ENCODE data around the gene PHACTR1. TPM values are rescaled to one million over a fixed set of nuclear protein-coding genes. Genes with fewer than 3 reads are reported as not detected.
"Not testable (repeated sequence)": the region's sequence is repeated elsewhere in the genome, so short reads cannot be mapped to it uniquely, and the experiment has no call there.

The PHACTR1 gene
- total RNA-seq, 1 donor from 2014 or later: 85.9 TPM

DNA sequence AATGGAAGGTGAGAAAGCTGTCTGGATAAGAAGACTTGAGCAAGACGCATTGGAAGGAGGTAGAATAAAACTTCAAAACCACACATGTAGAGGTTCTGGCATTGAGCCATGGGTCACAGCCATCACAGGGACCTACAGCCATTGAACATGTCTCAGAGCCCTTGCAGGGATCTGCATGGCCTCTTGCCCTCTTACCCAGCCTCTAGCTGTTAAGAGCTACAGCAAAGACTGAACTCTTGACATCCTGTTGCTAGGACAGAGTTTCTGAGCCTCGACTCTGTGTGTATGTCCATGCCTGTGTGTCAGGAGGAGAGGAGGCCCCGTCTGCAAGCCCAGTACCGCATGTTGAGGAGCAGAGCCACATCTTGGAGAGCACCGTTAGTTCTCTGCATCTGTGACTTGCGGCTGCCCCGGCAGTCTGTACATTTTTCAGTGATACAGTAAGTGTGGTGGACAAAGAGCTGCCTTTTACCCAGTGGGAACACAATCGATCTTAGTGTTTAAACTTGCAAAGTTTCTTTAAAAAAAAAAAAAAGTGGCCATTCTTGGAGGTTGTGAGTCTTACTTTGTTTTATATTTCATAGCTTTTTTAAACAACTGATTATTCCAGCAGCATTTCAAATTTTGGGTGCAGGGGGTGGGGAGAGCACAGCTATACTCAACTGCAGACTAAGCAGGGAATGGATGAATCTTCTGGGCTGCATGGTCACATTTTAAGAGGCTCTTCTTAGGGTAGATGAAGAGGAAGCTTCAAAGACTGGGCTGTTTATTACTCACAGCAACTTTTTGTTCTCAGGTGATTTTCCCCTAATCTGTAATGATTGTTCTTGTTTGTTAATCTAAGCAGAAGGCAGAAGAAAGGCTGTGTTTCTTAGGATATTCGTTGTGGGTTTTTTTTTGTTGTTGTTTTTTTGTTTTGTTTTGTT lies 523.2 kb downstream of the PHACTR1 start:
- intact Hi-C loops (cut with micrococcal nuclease): no loop called here
- H3K4me1 ChIP-seq: peaks cover 29% of the 10 kb centered on the region
- peaks cover 5% of the 10 kb centered on the region for H3K9me3 ChIP-seq (replicated peaks)
- no peak for DNase-seq
- TF ChIP-seq, protein P1, sequence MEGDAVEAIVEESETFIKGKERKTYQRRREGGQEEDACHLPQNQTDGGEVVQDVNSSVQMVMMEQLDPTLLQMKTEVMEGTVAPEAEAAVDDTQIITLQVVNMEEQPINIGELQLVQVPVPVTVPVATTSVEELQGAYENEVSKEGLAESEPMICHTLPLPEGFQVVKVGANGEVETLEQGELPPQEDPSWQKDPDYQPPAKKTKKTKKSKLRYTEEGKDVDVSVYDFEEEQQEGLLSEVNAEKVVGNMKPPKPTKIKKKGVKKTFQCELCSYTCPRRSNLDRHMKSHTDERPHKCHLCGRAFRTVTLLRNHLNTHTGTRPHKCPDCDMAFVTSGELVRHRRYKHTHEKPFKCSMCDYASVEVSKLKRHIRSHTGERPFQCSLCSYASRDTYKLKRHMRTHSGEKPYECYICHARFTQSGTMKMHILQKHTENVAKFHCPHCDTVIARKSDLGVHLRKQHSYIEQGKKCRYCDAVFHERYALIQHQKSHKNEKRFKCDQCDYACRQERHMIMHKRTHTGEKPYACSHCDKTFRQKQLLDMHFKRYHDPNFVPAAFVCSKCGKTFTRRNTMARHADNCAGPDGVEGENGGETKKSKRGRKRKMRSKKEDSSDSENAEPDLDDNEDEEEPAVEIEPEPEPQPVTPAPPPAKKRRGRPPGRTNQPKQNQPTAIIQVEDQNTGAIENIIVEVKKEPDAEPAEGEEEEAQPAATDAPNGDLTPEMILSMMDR (IDR thresholded peaks at IDR 0.05; ENCODE audit: borderline replicate concordance): no peak
- no peak overlapping the region for H3K27ac ChIP-seq (replicated peaks)
- no peaks in the 10 kb centered on the region for H3K36me3 ChIP-seq
- no peaks in the 10 kb centered on the region for H3K27me3 ChIP-seq (ENCODE audit: low read depth)
- no peak overlapping the region for H3K4me3 ChIP-seq

DNA sequence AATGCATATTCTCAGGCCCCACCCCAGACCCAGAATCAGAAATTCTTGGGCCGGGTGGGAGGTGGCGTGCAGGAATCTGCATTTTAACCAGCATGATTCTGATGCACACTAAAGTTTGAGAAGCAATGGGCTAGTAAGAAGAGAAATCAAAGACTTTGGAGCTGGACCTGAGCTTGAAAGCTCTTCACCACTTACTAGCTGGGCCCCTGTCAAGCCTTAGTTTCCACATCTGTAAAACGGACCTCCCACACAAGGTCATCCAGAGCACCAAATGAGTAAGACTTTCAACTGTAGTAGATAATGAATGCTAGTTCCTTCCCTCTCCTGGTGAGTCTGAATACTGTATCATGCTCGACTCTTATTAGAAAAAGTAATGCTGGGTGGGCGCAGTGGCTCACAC lies 524.8 kb downstream of the PHACTR1 start:
- no peak for DNase-seq
- intact Hi-C loops (cut with micrococcal nuclease): no loop called here
- H3K27me3 ChIP-seq (ENCODE audit: low read depth): no peaks in the 10 kb centered on the region
- TF ChIP-seq, protein P1 (IDR thresholded peaks at IDR 0.05; ENCODE audit: borderline replicate concordance): no peak
- no peak overlapping the region for H3K27ac ChIP-seq (replicated peaks)
- H3K36me3 ChIP-seq: no peaks in the 10 kb centered on the region
- H3K4me3 ChIP-seq: no peak overlapping the region
- H3K4me1 ChIP-seq: peaks cover 29% of the 10 kb centered on the region
- peaks cover 5% of the 10 kb centered on the region for H3K9me3 ChIP-seq (replicated peaks)

DNA sequence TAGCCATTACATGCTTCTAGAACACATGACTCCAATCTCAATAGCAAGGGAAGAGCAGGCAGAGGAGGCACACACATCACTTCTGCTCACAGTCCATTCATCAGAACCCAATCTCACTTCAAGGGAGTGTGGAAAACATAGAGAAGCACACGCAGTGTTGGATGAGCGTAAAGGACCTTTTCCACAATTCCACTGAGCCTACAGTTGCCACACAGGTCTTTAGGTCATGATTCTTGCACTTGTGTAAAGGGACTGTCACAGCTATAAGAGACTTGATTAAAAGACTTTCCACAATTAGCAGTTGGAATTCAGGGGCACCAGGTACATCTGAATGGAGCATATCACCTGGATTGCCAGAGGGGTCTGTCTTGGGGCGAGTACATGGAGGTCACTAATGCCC lies 525.6 kb downstream of the PHACTR1 start:
- no peak overlapping the region for H3K4me3 ChIP-seq
- H3K36me3 ChIP-seq: no peaks in the 10 kb centered on the region
- DNase-seq: no peak
- peaks cover 27% of the 10 kb centered on the region for H3K4me1 ChIP-seq
- TF ChIP-seq, protein P1 (IDR thresholded peaks at IDR 0.05; ENCODE audit: borderline replicate concordance): no peak
- no peak overlapping the region for H3K27ac ChIP-seq (replicated peaks)
- intact Hi-C loops (cut with micrococcal nuclease): no loop called here
- H3K9me3 ChIP-seq (replicated peaks): peaks cover 5% of the 10 kb centered on the region
- no peaks in the 10 kb centered on the region for H3K27me3 ChIP-seq (ENCODE audit: low read depth)

DNA sequence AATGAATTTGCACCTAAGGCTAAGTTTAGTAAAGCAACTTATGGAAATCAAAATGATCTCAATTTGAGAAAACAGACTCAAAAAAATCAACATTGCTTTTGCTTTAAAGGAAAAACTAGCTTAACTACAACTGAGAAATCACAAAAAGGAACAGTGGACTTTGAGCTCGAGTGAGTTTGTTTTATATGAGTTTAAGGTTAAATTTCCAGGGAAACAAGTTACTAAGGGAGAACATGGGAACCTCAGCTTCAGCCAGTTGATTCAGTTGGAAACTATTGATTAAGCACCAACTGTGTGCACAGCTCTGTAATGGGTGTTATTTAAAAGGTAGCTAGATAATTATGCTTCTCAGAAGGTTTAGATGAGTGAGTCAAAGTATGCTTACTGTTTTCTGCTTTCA lies 526.0 kb downstream of the PHACTR1 start:
- H3K27ac ChIP-seq (replicated peaks): no peak overlapping the region
- TF ChIP-seq, protein P1 (IDR thresholded peaks at IDR 0.05; ENCODE audit: borderline replicate concordance): no peak

DNA sequence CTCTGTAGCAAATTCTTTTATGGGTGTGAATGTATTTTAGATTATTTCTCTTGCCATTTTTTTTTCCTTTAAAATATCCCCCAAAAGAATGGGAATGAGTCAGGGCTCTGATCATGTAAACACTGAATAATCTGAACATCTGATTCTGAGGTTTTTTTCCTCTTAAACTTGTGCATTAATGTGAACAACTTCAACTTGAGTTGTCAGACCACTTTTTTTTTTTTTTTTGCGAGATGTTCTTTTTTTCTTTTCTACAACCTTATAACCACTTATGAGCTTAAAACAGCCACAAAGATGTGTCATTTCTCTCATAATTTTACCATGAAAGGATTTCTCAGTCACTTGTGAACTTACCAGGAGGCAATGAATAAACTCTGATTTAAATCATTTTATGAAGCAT lies 526.5 kb downstream of the PHACTR1 start:
- Histone ChIP-seq H3K4me1 (peaks cover 18% of the 10 kb centered on the region), H3K27ac (replicated peaks) (no peak overlapping the region), H3K9me3 (replicated peaks) (peaks cover 5% of the 10 kb centered on the region), H3K36me3 (no peaks in the 10 kb centered on the region), H3K4me3 (no peak overlapping the region), H3K27me3 (ENCODE audit: low read depth) (no peaks in the 10 kb centered on the region)
- intact Hi-C loops (cut with micrococcal nuclease): no loop called here
- TF ChIP-seq, protein P1 (IDR thresholded peaks at IDR 0.05; ENCODE audit: borderline replicate concordance): no peak
- DNase-seq: no peak

More for the DNA sequence above, 526.0 kb downstream of the PHACTR1 start:
- Histone ChIP-seq H3K9me3 (replicated peaks) (peaks cover 5% of the 10 kb centered on the region), H3K27me3 (ENCODE audit: low read depth) (no peaks in the 10 kb centered on the region), H3K4me1 (peaks cover 23% of the 10 kb centered on the region), H3K4me3 (no peak overlapping the region), H3K36me3 (no peaks in the 10 kb centered on the region)
- DNase-seq: no peak
- intact Hi-C loops (cut with micrococcal nuclease): no loop called here

DNA sequence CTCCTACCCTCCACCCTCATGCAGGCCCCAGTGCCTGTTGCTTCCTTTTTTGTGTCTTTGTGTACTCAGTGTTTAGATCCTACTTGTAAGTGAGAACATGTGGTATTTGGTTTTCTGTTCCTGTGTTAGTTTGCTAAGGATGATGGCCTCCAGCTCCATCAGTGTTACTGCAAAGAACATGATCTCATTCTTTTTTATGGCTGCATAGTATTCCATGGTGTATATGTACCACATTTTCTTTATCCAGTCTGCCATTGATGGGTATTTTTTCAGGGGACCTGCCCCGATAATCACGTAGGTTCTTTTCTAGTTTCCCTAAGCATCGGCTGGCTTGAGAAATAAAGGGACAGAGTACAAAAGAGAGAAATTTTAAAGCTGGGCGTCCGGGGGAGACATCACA lies 527.2 kb downstream of the PHACTR1 start:
- H3K27ac ChIP-seq (replicated peaks); H3K9me3 ChIP-seq (replicated peaks); H3K36me3 ChIP-seq; DNase-seq; H3K4me3 ChIP-seq; intact Hi-C loops (cut with micrococcal nuclease); H3K27me3 ChIP-seq (ENCODE audit: low read depth): not testable (repeated sequence)
- peaks cover 13% of the 10 kb centered on the region for H3K4me1 ChIP-seq

Measured in left ventricle myocardium inferior (tissue), 1 donor.